Esophagus (tissue), 2 donors: ENCODE results near the gene AKIRIN2. TPM values are rescaled to one million over a fixed set of nuclear protein-coding genes. Genes with fewer than 3 reads are reported as not detected.
"Not testable (repeated sequence)": the region's sequence is repeated elsewhere in the genome, so short reads cannot be mapped to it uniquely, and the experiment has no call there.

Experiments used
- H3K27ac ChIP-seq, 2 donors: one replicate each; pipeline ENCODE4 v1.5.1; 2013; ENCODE audit warnings: low read depth in 2 of 2, mild to moderate bottlenecking in 2 of 2, inconsistent platforms in 1 of 2, low read length in 1 of 2, moderate library complexity in 1 of 2
- H3K27me3 ChIP-seq, 2 donors: one replicate each; pipeline ENCODE4 v1.6.1; 2013; ENCODE audit warnings: low read length in 2 of 2, control low read depth in 1 of 2, mild to moderate bottlenecking in 1 of 2; ENCODE audit not compliant: insufficient read depth in 2 of 2, control insufficient read depth in 1 of 2
- H3K36me3 ChIP-seq, 2 donors: one replicate each; pipeline ENCODE4 v1.6.1; 2013; ENCODE audit warnings: low read length in 1 of 2; ENCODE audit not compliant: control insufficient read depth in 2 of 2, insufficient read depth in 2 of 2
- H3K4me1 ChIP-seq, 2 donors: one replicate each; pipeline ENCODE4 v1.6.1; 2013; ENCODE audit warnings: low read length in 1 of 2; ENCODE audit not compliant: control insufficient read depth in 2 of 2, insufficient read depth in 2 of 2
- H3K4me3 ChIP-seq, 2 donors: one replicate each; pipeline ENCODE4 v1.5.1; 2013; ENCODE audit warnings: low read length in 2 of 2, mild to moderate bottlenecking in 2 of 2, low read depth in 1 of 2, moderate library complexity in 1 of 2
- H3K9me3 ChIP-seq, 2 donors: one replicate each; pipeline ENCODE4 v1.6.1; 2013; ENCODE audit warnings: mild to moderate bottlenecking in 2 of 2, low read depth in 1 of 2, low read length in 1 of 2, moderate library complexity in 1 of 2; ENCODE audit not compliant: control insufficient read depth in 2 of 2, insufficient read depth in 1 of 2
- WGBS, 2 donors: extraction: QIAGEN DNeasy Blood & Tissue Kit; methylation state at CpG; one replicate each; pipeline ENCODE4 v1.1.7; 2013; 5-methylcytosine and 5-hydroxymethylcytosine counted together
- polyA plus RNA-seq, 2 donors: library from polyadenylated mRNA; stranded (reverse); fragments of 200-250 nt; gene quantifications; one replicate each; pipeline ENCODE4 v1.2.3, GENCODE V29; 2013
- donor health status: healthy with polysubstance abuse.
- donor health status: Bipolar disorder and iron deficiency.

AKIRIN2 gene
- polyA plus RNA-seq, 2 donors = 24.1 to 29.6 TPM

GRCh38 chr6:87690441-87690840 lies 11.6 kb downstream of the AKIRIN2 start:
- Histone ChIP-seq H3K9me3 (no peaks in the 10 kb centered on the region), H3K36me3 (no peaks in the 10 kb centered on the region), H3K4me1 (no peaks in the 10 kb centered on the region), H3K27me3 (no peaks in the 10 kb centered on the region), H3K27ac (no peak overlapping the region), H3K4me3 (no peak overlapping the region)
- WGBS, 2 donors = 89 to 92% methylated on average over 3 of the region's 3 CpGs

DNA sequence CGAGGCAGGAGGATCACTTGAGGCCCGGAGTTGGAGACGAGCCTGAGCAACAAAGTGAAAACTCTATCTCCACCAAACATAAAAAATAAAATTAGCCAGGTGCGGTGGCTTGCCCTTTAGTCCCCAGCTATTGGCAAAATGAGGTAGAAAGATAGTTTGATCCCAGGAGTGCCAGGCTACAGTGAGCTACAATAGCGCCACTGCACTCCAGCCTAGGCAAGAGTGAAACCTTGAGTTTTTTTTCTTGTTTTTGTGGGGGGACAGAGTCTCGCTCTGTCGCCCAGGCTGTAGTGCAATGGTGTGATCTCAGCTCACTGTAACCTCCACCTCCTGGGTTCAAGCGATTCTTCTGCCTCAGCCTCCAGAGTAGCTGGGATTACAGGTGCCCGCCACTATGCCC lies 14.1 kb downstream of the AKIRIN2 start:
- not testable (repeated sequence) for H3K4me1 ChIP-seq, H3K27me3 ChIP-seq
- WGBS, 2 donors = 92 to 95% methylated on average over 9 of the region's 9 CpGs

GRCh38 chr6:87687296-87687695 lies 14.7 kb downstream of the AKIRIN2 start:
- H3K36me3 ChIP-seq = no peaks in the 10 kb centered on the region
- H3K9me3 ChIP-seq = no peaks in the 10 kb centered on the region
- no peaks in the 10 kb centered on the region for H3K27me3 ChIP-seq
- H3K27ac ChIP-seq = no peak overlapping the region
- H3K4me1 ChIP-seq = peaks cover 0 to 2% of the 10 kb centered on the region in 2 donors
- no peak overlapping the region for H3K4me3 ChIP-seq
- WGBS, 2 donors = 66 to 81% methylated on average over 3 of the region's 3 CpGs

More for the DNA sequence above, 14.1 kb downstream of the AKIRIN2 start:
- H3K27ac ChIP-seq, H3K4me3 ChIP-seq, H3K9me3 ChIP-seq, H3K36me3 ChIP-seq: not testable (repeated sequence)

GRCh38 chr6:87686636-87687205 lies 15.3 kb downstream of the AKIRIN2 start:
- H3K36me3 ChIP-seq, H3K4me3 ChIP-seq, H3K9me3 ChIP-seq, H3K27ac ChIP-seq, H3K27me3 ChIP-seq, H3K4me1 ChIP-seq: not testable (repeated sequence)
- WGBS, 2 donors = 86 to 90% methylated on average over 11 of the region's 11 CpGs

GRCh38 chr6:87684895-87685654 lies 17.0 kb downstream of the AKIRIN2 start:
- Histone ChIP-seq H3K9me3 (no peaks in the 10 kb centered on the region), H3K36me3 (no peaks in the 10 kb centered on the region), H3K27ac (no peak overlapping the region), H3K4me1 (peaks cover 0 to 2% of the 10 kb centered on the region in 2 donors), H3K27me3 (no peaks in the 10 kb centered on the region), H3K4me3 (no peak overlapping the region)
- 78 to 90% methylated on average over 1 of the region's 1 CpG for WGBS, 2 donors

GRCh38 chr6:87683890-87684289 lies 18.1 kb downstream of the AKIRIN2 start:
- H3K4me1 ChIP-seq = peaks cover 0 to 2% of the 10 kb centered on the region in 2 donors
- H3K27me3 ChIP-seq = no peaks in the 10 kb centered on the region
- WGBS, 2 donors = 77 to 86% methylated on average over 3 of the region's 3 CpGs
- no peak overlapping the region for H3K27ac ChIP-seq
- H3K36me3 ChIP-seq = no peaks in the 10 kb centered on the region
- no peak overlapping the region for H3K4me3 ChIP-seq
- no peaks in the 10 kb centered on the region for H3K9me3 ChIP-seq

DNA sequence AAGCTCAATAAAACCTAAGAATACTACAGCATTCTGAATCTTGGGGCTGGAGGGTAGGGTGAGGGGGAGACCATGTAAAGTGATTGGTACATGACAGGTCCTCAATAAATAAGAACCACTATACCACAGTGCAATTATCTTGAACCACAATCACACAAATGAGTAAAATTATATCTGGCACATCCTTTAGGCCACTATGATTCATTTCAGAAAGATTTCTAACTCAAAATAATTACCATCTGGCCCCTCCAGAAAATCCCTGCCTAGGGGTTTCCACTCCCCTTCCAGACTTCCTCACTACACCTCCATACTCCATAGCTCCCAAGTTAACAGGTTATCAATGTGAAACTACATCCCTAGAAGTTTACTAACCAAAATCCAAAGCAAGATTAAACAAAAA lies 19.7 kb downstream of the AKIRIN2 start:
- Histone ChIP-seq H3K4me3 (no peak overlapping the region), H3K36me3 (no peaks in the 10 kb centered on the region), H3K4me1 (peaks cover 0 to 2% of the 10 kb centered on the region in 2 donors), H3K9me3 (no peaks in the 10 kb centered on the region), H3K27ac (no peak overlapping the region), H3K27me3 (no peaks in the 10 kb centered on the region)

- 49 to 55% methylated on average over 4 of the region's 4 CpGs for WGBS, 2 donors
- no peaks in the 10 kb centered on the region for H3K9me3 ChIP-seq
- peak overlapping the region in 1 of 2 donors; percentile 22 for H3K27ac ChIP-seq
- H3K36me3 ChIP-seq = peaks cover 6 to 10% of the 10 kb centered on the region in 2 donors
- no peaks in the 10 kb centered on the region for H3K27me3 ChIP-seq
- no peak overlapping the region for H3K4me3 ChIP-seq
- H3K4me1 ChIP-seq = no peaks in the 10 kb centered on the region
These were observed 26.9 kb downstream of the AKIRIN2 start for GRCh38 chr6:87675004-87675681.

DNA sequence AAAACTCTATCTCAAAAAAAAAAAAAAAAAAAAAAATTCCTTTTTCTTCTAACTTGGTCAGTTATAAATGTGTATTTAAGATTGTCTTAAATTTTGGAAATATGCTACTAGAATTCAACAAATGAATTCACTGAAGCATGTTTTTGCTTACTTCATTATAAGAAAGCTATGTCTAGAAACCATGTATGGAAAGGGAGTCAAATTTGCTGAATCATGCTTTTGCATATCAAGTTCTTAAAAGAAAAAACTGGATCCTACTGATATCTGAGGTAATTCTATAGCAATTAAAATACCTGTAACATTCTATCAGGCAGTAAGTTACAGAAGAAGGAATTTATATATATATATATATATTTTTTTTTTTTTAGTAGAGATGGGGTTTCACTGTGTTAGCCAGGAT lies 27.7 kb downstream of the AKIRIN2 start:
- Histone ChIP-seq H3K36me3 (peaks cover 6 to 10% of the 10 kb centered on the region in 2 donors), H3K4me1 (no peaks in the 10 kb centered on the region), H3K27ac (no peak overlapping the region), H3K27me3 (no peaks in the 10 kb centered on the region), H3K4me3 (no peak overlapping the region), H3K9me3 (no peaks in the 10 kb centered on the region)
